OCI-LY7 (cell line): Measurements from ENCODE around the gene INPP5B.

ENCODE experiments used
- EZH2phosphoT487 ChIP-seq: fragments of 200-600 bp; sonication (generic); IDR thresholded peaks from 2 replicates; pipeline ENCODE4 v1.6.1; 2018; ENCODE audit warnings: low read depth, borderline replicate concordance, mild to moderate bottlenecking, mixed run types, antibody characterized with exemption, low read length, moderate library complexity, mixed read lengths
- TF ChIP-seq, protein P1 (sequence below): fragments of 200-600 bp; sonication (generic); conservative IDR thresholded peaks from 2 replicates; pipeline ENCODE4 v1.5.1; 2014; ENCODE audit warnings: mild to moderate bottlenecking, antibody characterized with exemption, low read length, moderate library complexity, mixed read lengths

DNA sequence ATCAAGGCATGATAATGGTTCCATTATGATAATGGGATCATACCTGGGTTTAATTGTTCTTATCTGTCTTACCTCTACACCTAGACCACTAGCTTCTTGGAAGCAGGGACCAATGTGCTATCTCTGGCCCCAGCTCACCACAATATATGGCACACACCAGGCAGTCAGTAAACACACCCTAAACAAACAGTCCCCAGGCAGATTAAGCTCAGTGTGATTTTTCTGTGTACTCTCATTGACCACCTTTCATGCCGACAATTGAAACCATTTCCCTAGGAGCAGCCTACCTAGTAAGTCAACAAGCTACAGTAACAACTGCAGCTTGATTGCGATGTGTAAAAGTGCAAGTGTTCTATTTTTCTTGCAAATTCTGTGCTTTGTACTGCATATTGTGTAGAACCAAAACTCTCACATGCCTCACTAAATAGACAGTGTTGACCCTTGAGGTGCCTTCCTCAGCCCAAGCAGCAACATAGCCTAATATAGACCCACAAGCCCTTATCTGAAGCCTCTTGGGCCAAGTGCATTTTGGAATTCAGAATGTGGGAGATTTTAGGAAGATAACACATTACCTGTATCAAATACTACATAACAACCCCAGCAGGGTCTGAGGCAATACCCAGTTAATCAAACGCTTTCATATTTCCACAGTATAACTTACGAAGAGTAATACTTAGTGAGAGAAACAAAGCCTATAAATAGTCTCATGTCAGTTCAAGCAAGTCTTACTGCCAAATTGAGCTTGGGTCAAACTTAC is 32.0 kb downstream of the INPP5B start:
- TF ChIP-seq, protein P1, sequence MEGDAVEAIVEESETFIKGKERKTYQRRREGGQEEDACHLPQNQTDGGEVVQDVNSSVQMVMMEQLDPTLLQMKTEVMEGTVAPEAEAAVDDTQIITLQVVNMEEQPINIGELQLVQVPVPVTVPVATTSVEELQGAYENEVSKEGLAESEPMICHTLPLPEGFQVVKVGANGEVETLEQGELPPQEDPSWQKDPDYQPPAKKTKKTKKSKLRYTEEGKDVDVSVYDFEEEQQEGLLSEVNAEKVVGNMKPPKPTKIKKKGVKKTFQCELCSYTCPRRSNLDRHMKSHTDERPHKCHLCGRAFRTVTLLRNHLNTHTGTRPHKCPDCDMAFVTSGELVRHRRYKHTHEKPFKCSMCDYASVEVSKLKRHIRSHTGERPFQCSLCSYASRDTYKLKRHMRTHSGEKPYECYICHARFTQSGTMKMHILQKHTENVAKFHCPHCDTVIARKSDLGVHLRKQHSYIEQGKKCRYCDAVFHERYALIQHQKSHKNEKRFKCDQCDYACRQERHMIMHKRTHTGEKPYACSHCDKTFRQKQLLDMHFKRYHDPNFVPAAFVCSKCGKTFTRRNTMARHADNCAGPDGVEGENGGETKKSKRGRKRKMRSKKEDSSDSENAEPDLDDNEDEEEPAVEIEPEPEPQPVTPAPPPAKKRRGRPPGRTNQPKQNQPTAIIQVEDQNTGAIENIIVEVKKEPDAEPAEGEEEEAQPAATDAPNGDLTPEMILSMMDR: no peak
- TF ChIP-seq EZH2phosphoT487: no peak
